Epithelial cell of proximal tubule (primary cell): Measurements from ENCODE around the gene SH3D19. TPM values are rescaled to one million over a fixed set of nuclear protein-coding genes. Genes with fewer than 3 reads are reported as not detected.

Experiments used
- DNase-seq: peaks from one replicate; pipeline ENCODE4 v3.0.0-alpha.2; 2011; ENCODE audit warnings: low read depth
- H3K4me3 ChIP-seq: 2 replicates; pipeline ENCODE4 v1.5.1; 2011; ENCODE audit warnings: low read depth, mild to moderate bottlenecking, low read length
- CTCF ChIP-seq: conservative IDR thresholded peaks from 2 replicates; pipeline ENCODE4 v1.5.1; 2012; ENCODE audit warnings: low read depth, mild to moderate bottlenecking, low read length
- total RNA-seq: library from RNA; depleted of rRNA; stranded (reverse); fragments of >200 nt; gene quantifications from 2 replicates; pipeline ENCODE4 v1.2.3, GENCODE V29; 2015

Gene SH3D19
- total RNA-seq, 1 donor from 2014 or later, result 14.8 TPM

GRCh38 chr4:151297170-151297569 lies 28.2 kb downstream of the SH3D19 start:
- no peak overlapping the region for H3K4me3 ChIP-seq
- TF ChIP-seq CTCF, result no peak
- no peak for DNase-seq

- DNase-seq, result no peak
- TF ChIP-seq CTCF, result no peak
- H3K4me3 ChIP-seq, result no peak overlapping the region
Measured at GRCh38 chr4:151296227-151296626, 29.2 kb downstream of the SH3D19 start.

GRCh38 chr4:151294833-151295496 lies 30.4 kb downstream of the SH3D19 start:
- no peak for TF ChIP-seq CTCF
- no peak overlapping the region for H3K4me3 ChIP-seq
- DNase-seq, result no peak

GRCh38 chr4:151292038-151292437 lies 33.4 kb downstream of the SH3D19 start:
- no peak overlapping the region for H3K4me3 ChIP-seq
- DNase-seq, result no peak
- TF ChIP-seq CTCF, result no peak

- no peak overlapping the region for H3K4me3 ChIP-seq
- no peak for DNase-seq
- no peak for TF ChIP-seq CTCF
Measured at GRCh38 chr4:151291485-151291884, 33.9 kb downstream of the SH3D19 start.

GRCh38 chr4:151287409-151287808 lies 38.0 kb downstream of the SH3D19 start:
- DNase-seq, result no peak
- no peak for TF ChIP-seq CTCF
- no peak overlapping the region for H3K4me3 ChIP-seq
